Measurements from ENCODE around the gene ACCSL. TPM values are rescaled to one million over a fixed set of nuclear protein-coding genes. Genes with fewer than 3 reads are reported as not detected.

The ACCSL gene
- not detected in 2 replicates for total RNA-seq

GRCh38 chr11:44047931-44048431 lies at the start of gene ACCSL:
TSS of gene ACCSL (plus strand) at chr11:44047981. CDS start at chr11:44048037, 56 bp downstream.

GRCh38 chr11:44065841-44066731 lies 18.3 kb downstream of the ACCSL start, which contains the start of gene ACCS:
TSS of gene ACCS (plus strand) at chr11:44066270. CDS start at chr11:44067628, 1,358 bp downstream.

GRCh38 chr11:44095506-44096359 lies 48.0 kb downstream of the ACCSL start, which contains the start of gene EXT2:
TSS of gene EXT2 (plus strand) at chr11:44095678. CDS start at chr11:44107713, 12,035 bp downstream.

Other genes with a start within 250 kb of the ACCSL start
- 34.9 and 35.0 TPM in 2 replicates for gene ALKBH3, start 167.2 kb upstream of the ACCSL start, total RNA-seq
- 2.0 and 6.6 TPM in 2 replicates for gene C11orf96, start 105.3 kb upstream of the ACCSL start, total RNA-seq
- gene ACCS, start 18.3 kb downstream of the ACCSL start, total RNA-seq = 6.8 and 7.2 TPM in 2 replicates
- gene EXT2, start 47.7 kb downstream of the ACCSL start, total RNA-seq = 140 and 162 TPM in 2 replicates